Skeletal muscle satellite cell (primary cell): ENCODE measurements around the gene IL17RA.
"Not testable (repeated sequence)": the region's sequence is repeated elsewhere in the genome, so short reads cannot be mapped to it uniquely, and the experiment has no call there.

Experiments used
- H3K27me3 ChIP-seq: 2 replicates; pipeline ENCODE4 v1.7.0; 2013; ENCODE audit warnings: low read length; ENCODE audit not compliant: control insufficient read depth, insufficient read depth
- H3K36me3 ChIP-seq: 2 replicates; pipeline ENCODE4 v1.7.0; 2013; ENCODE audit warnings: mild to moderate bottlenecking, control low read depth, low read length; ENCODE audit not compliant: insufficient read depth
- H3K4me1 ChIP-seq: 2 replicates; pipeline ENCODE4 v1.7.0; 2013; ENCODE audit warnings: low read length; ENCODE audit not compliant: control insufficient read depth, insufficient read depth
- H3K4me2 ChIP-seq: 2 replicates; pipeline ENCODE4 v1.7.0; 2013; ENCODE audit warnings: mild to moderate bottlenecking, low read length
- H3K4me3 ChIP-seq: 2 replicates; pipeline ENCODE4 v1.7.0; 2013; ENCODE audit warnings: low read length
- H3K9ac ChIP-seq: 2 replicates; pipeline ENCODE4 v1.7.0; 2013; ENCODE audit warnings: mild to moderate bottlenecking, low read depth, low read length, moderate library complexity
- H3K9me3 ChIP-seq: replicated peaks from 2 replicates; pipeline ENCODE4 v1.7.0; 2013; ENCODE audit warnings: mild to moderate bottlenecking, control low read depth, low read length

Gene IL17RA

GRCh38 chr22:17135153-17135760, 50.5 kb downstream of the IL17RA start:
- Histone ChIP-seq H3K4me1 (no peaks in the 10 kb centered on the region), H3K9me3 (no peaks in the 10 kb centered on the region), H3K4me2 (no peak overlapping the region), H3K36me3 (peaks cover 18% of the 10 kb centered on the region), H3K27me3 (no peaks in the 10 kb centered on the region), H3K4me3 (no peak overlapping the region), H3K9ac (no peak overlapping the region)

- no peak overlapping the region for H3K9ac ChIP-seq
- H3K4me1 ChIP-seq = no peaks in the 10 kb centered on the region
- H3K4me2 ChIP-seq = no peak overlapping the region
- peaks cover 33% of the 10 kb centered on the region for H3K36me3 ChIP-seq
- H3K9me3 ChIP-seq = no peaks in the 10 kb centered on the region
- no peaks in the 10 kb centered on the region for H3K27me3 ChIP-seq
- no peak overlapping the region for H3K4me3 ChIP-seq
These were observed 52.4 kb downstream of the IL17RA start for GRCh38 chr22:17137170-17137569.

GRCh38 chr22:17137861-17138425, 53.1 kb downstream of the IL17RA start:
- Histone ChIP-seq H3K36me3 (peaks cover 33% of the 10 kb centered on the region), H3K27me3 (no peaks in the 10 kb centered on the region), H3K9me3 (no peaks in the 10 kb centered on the region), H3K4me1 (no peaks in the 10 kb centered on the region), H3K9ac (no peak overlapping the region), H3K4me2 (no peak overlapping the region), H3K4me3 (no peak overlapping the region)

GRCh38 chr22:17138513-17138912, 53.7 kb downstream of the IL17RA start:
- no peaks in the 10 kb centered on the region for H3K27me3 ChIP-seq
- H3K4me2 ChIP-seq = no peak overlapping the region
- H3K9me3 ChIP-seq = no peaks in the 10 kb centered on the region
- H3K4me3 ChIP-seq = no peak overlapping the region
- H3K9ac ChIP-seq = no peak overlapping the region
- peaks cover 33% of the 10 kb centered on the region for H3K36me3 ChIP-seq
- no peaks in the 10 kb centered on the region for H3K4me1 ChIP-seq

- no peak overlapping the region for H3K9ac ChIP-seq
- H3K9me3 ChIP-seq = no peaks in the 10 kb centered on the region
- H3K4me3 ChIP-seq = no peak overlapping the region
- no peak overlapping the region for H3K4me2 ChIP-seq
- no peaks in the 10 kb centered on the region for H3K27me3 ChIP-seq
- H3K36me3 ChIP-seq = peaks cover 42% of the 10 kb centered on the region
- H3K4me1 ChIP-seq = no peaks in the 10 kb centered on the region
These were observed 55.2 kb downstream of the IL17RA start for GRCh38 chr22:17140022-17140421.

- no peak overlapping the region for H3K9ac ChIP-seq
- H3K27me3 ChIP-seq = no peaks in the 10 kb centered on the region
- H3K4me1 ChIP-seq = no peaks in the 10 kb centered on the region
- no peak overlapping the region for H3K4me2 ChIP-seq
- peaks cover 44% of the 10 kb centered on the region for H3K36me3 ChIP-seq
- no peaks in the 10 kb centered on the region for H3K9me3 ChIP-seq
- H3K4me3 ChIP-seq = no peak overlapping the region
These were observed 56.3 kb downstream of the IL17RA start for GRCh38 chr22:17140826-17141766.

GRCh38 chr22:17143101-17143500, 58.3 kb downstream of the IL17RA start:
- H3K9me3 ChIP-seq = no peaks in the 10 kb centered on the region
- H3K36me3 ChIP-seq = peaks cover 43% of the 10 kb centered on the region
- H3K9ac ChIP-seq = no peak overlapping the region
- no peaks in the 10 kb centered on the region for H3K27me3 ChIP-seq
- no peak overlapping the region for H3K4me3 ChIP-seq
- H3K4me2 ChIP-seq = no peak overlapping the region
- no peaks in the 10 kb centered on the region for H3K4me1 ChIP-seq

GRCh38 chr22:17143826-17144225, 59.0 kb downstream of the IL17RA start:
- Histone ChIP-seq H3K4me3 (no peak overlapping the region), H3K4me1 (no peaks in the 10 kb centered on the region), H3K9me3 (no peaks in the 10 kb centered on the region), H3K36me3 (peaks cover 43% of the 10 kb centered on the region), H3K27me3 (no peaks in the 10 kb centered on the region), H3K4me2 (no peak overlapping the region), H3K9ac (no peak overlapping the region)

- Histone ChIP-seq H3K4me1 (no peaks in the 10 kb centered on the region), H3K27me3 (no peaks in the 10 kb centered on the region), H3K9ac (no peak overlapping the region), H3K4me3 (no peak overlapping the region), H3K36me3 (peaks cover 41% of the 10 kb centered on the region), H3K9me3 (no peaks in the 10 kb centered on the region), H3K4me2 (no peak overlapping the region)
These were observed 60.4 kb downstream of the IL17RA start for GRCh38 chr22:17145021-17145680.

- H3K9ac ChIP-seq, H3K9me3 ChIP-seq, H3K4me1 ChIP-seq, H3K4me3 ChIP-seq, H3K27me3 ChIP-seq, H3K4me2 ChIP-seq: not testable (repeated sequence)
- H3K36me3 ChIP-seq = peaks cover 25% of the 10 kb centered on the region
These were observed 62.7 kb downstream of the IL17RA start for GRCh38 chr22:17147458-17147857.

- Histone ChIP-seq H3K27me3 (no peaks in the 10 kb centered on the region), H3K4me1 (peaks cover 12% of the 10 kb centered on the region), H3K4me3 (no peak overlapping the region), H3K9me3 (no peaks in the 10 kb centered on the region), H3K4me2 (no peak overlapping the region), H3K36me3 (peaks cover 20% of the 10 kb centered on the region), H3K9ac (no peak overlapping the region)
These were observed 64.4 kb downstream of the IL17RA start for GRCh38 chr22:17149076-17149815.
